Non-pigmented ciliary epithelial cell (primary cell): Measurements from ENCODE around the gene CCDC190.
"Not testable (repeated sequence)": the region's sequence is repeated elsewhere in the genome, so short reads cannot be mapped to it uniquely, and the experiment has no call there.

Source experiments
- DNase-seq: peaks from one replicate; pipeline ENCODE4 v3.0.0-alpha.2; 2010; ENCODE audit warnings: low read depth

CCDC190 gene

GRCh38 chr1:162877412-162877811, 16.4 kb upstream of the CCDC190 start:
- DNase-seq: no peak

DNA sequence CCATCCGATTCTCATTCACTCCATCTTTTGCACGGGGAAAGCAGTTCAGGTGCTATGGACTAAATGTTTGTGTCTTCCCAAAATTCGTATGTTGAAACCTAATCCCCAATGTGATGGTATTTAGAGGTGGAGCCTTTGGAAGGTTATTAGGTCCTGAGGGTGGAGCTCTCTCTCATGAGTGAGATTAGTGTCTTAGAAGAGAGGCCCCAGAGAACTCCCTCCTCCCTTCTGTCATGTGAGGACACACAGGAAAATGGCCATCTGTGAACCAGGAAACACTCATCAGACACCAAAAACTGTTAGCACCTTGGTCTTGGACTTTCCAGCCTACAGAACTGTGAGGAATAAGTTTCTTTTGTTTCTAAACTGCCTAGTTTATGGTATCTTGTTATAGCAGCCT, 15.8 kb upstream of the CCDC190 start:
- DNase-seq: no peak

GRCh38 chr1:162873671-162874666, 13.0 kb upstream of the CCDC190 start:
- peak; percentile 86 for DNase-seq

GRCh38 chr1:162872981-162873380, 12.0 kb upstream of the CCDC190 start:
- no peak for DNase-seq

GRCh38 chr1:162871417-162871816, 10.4 kb upstream of the CCDC190 start:
- not testable (repeated sequence) for DNase-seq

DNA sequence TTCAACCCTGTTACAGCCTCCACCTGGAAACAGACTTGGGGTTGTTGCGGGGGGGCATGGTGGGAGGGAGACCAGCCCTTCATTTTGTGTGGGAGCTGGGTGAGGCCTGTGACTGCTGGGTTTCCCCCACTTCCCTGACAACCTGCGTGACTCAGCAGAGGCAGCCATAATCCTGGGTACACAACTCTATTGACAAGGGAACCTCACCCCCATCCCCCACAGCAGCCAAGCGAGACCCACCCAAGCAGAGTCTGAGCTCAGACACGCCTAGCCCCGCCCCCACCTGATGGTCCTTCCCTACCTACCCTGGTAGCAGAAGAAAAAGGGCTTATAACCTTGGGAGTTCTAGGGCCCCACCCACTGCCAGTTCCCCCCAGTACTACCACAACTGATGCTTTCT, 8.0 kb upstream of the CCDC190 start:
- no peak for DNase-seq

- no peak for DNase-seq
These were observed 650 bp upstream of the CCDC190 start for GRCh38 chr1:162861625-162862024.

DNA sequence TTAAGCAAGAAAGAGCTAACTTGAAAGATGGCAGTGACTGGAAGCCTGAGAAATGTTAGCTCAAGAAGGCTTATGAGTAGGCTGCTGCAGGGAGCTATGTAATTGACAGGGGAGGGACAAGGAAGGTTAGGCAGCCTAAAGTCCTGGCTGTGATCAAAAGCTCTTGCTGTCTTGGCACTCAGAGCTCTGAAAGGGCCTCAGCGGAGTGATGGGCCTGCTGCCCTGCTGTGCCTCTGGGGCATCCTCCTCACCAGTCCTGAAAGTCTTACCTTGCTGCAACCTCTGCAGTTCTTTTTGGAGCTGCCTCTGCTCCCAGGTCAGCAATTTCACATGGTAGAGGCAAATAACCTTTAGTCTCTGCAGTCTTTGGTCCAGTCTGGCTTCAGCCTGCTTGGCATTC, 1.8 kb downstream of the CCDC190 start:
- DNase-seq: no peak

- DNase-seq: no peak
These were observed 3.1 kb downstream of the CCDC190 start for GRCh38 chr1:162857850-162858249.

GRCh38 chr1:162856260-162856659, 4.7 kb downstream of the CCDC190 start:
- DNase-seq: peak; percentile 99

- DNase-seq: peak; percentile 41
These were observed 5.4 kb downstream of the CCDC190 start for GRCh38 chr1:162855461-162856150.

DNA sequence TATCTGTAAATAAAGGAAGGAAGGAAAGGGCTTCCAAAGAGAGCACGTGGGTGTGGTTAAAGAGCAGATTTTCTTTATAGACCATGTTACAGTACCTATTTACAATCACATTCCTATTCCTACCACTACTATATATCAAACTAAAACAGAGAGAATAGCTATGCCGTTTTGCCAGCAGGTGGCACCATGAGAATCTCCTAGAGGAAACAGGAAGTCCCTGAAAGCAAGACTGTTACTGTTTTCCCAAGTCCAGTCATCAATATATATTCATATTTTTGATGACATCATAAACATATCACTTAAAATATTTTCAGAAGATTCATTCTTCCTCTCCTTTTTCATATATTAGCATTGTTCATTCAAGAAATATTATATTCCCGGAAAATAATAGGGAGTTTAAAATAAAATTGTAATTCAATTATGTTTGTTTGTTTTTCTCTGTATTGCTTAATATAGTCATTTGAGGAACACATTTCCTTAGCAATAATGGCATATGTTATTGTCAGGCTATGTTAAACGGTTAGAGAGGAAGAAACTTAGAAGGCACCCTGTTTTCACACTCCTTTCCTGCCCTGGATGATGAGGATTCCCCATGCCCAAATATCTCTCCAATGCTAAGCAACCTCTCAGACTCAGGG, 6.6 kb downstream of the CCDC190 start:
- DNase-seq: peak; percentile 77

- no peak for DNase-seq
These were observed 9.6 kb downstream of the CCDC190 start for GRCh38 chr1:162851341-162851740.

- DNase-seq: no peak
These were observed 11.3 kb downstream of the CCDC190 start for GRCh38 chr1:162849711-162850110.

DNA sequence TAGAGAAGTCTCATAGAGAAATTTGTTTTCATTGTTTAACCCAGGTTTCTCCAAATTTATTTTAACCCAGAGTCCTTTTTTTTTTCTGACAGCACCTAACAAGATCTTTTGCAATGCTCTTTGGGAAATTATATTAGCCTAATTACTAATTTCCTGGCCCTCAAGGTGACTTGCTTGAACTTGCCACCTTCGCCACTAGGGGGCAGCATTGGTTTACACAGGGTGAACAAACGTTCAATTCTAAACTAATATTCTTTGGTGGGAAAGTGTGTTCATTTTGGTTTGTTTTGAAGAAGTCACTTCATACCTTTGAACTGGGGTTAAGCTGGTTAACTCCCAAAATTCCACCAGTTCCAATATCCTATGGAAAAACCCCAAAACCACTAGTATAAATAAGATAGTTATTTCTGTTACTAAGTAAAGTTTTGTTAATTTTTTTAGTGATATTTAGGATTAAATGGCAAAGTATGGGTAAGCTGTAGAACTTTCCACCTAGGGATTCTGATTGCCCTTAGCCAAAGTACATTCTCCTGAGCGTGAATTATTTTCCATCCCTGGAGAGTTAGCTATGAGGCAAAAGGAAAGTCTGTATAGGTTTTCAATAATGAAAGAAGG, 13.0 kb downstream of the CCDC190 start:
- DNase-seq: peak; percentile 43

DNA sequence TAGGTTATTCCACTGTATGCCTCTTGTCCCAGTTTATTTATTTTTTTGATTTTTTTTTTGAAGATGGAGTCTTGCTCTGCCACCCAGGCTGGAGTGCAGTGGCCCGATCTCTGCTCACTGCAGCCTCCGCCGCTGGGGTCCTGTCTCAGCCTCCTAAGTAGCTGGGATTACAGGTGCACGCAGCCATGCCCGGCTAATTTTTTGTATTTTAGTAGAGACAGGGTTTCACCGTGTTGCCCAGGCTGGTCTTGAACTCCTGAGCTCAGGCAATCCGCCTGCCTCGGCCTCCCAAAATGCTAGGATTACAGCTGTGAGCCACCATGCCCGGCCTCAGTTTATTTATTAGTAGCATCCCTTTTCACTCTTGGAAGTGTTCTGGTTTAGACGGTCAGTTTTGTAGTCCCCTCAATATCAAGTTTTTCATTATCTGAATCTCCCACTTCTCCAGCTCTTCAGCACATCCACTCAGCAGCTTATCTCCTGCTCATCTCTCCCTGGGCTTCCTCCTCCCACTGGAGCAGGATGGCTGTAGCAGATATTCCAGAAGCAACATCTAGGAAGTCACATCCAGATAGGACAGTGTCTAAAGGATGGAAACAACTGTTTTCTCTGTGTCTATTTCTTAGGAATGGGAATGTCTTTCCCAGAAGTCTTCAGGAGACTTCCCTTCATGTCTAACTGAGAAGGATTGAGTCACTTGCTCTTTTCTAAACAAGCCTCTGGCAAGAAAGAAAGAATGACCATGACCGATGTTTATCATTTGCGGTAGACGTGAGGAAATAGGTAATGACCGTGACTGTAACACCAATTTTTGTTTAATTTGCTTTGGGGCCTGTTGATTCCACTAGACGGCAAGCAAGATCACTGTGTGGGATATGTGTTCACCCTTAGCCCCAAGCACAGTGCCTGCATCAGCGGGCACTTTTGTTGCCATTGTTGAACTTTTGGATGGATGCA, 14.4 kb downstream of the CCDC190 start:
- peak; percentile 26 for DNase-seq

GRCh38 chr1:162844153-162844552, 16.8 kb downstream of the CCDC190 start:
- DNase-seq: no peak

DNA sequence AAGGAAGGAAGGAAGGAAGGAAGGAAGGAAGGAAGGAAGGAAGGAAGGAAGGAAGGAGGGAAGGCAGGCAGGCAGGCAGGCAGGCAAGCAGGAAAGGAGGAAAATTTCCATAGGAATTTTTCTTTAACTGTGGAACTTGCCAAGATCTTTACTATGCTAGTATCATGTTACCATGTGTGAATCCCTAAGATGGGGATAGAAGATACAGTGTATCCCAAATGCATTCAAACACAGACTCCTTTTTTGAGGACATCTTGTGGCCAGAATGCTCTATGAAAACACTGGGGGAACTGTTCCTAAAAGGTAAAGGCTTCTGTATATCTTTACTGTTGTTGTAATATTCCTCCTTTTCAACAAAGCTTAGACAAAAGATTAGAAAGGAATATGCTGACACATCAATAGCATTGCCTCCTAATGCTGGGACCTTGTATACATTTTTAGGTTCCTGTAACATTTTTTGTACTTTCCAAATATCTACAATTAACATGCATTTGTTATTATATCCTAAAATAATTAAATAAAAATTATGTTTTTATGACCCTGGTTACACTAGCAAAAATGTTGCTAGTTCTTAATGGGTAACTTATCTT, 20.6 kb downstream of the CCDC190 start:
- DNase-seq: no peak

DNA sequence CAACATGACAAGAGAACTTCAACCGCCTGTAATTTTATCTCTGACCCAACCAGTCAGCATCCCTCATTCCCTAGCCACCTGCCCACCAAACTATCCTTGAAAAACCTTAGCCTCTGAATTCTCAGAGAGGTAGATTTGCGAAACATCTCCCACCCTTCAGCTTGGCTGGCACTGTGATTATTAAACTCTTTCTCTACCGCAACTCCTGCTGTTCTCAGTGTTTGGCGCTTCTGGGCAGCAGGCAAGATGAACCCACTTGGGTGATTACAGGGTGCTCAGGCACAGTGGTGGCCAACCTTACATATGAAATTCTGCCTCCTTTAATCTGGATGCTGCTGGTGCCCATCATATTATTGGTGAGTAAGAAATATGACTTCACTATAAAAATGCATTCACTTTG, 22.1 kb downstream of the CCDC190 start:
- DNase-seq: no peak

DNA sequence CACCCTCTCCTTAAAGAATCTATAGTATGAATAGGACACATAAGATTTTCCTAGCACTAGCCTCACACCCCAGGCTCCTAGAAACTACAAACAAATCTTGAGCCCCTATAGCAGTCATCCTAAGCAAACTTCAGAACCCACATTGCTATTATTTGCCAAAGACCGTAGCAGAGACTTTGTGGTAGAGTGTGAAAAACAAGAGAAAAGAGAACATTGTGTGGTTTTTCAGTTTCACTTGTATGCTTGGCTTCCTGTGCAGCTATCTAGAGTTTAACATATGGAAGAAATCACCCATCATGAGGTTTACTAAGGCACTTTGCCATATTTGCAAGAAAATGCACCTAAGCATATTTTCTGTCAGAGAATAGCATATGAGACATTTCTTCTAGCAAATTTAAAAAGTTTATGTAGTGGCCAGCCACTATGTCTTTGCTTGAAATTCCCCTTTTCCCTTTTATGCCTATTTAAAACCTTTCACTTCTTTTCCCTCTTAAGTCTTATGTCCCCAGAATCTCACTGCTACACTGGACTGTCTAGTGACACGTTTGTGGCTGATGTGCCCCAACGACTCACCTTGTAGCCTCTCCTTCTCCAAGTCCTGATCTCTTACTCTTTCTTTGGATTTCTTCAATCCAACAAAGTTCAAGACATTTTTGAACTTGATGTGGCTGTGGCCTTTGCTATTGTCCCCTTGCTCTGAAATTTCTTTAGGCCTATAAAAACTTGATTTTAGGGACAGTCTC, 25.6 kb downstream of the CCDC190 start:
- no peak for DNase-seq
